GM18526 (cell line): ENCODE measurements around the gene RPL22L1.

Experiments
- POLR2A ChIP-seq: IDR thresholded peaks from 3 replicates; pipeline ENCODE4 v1.6.1; 2011; ENCODE audit not compliant: insufficient read length; ENCODE audit errors: extremely low read depth

RPL22L1 gene

DNA sequence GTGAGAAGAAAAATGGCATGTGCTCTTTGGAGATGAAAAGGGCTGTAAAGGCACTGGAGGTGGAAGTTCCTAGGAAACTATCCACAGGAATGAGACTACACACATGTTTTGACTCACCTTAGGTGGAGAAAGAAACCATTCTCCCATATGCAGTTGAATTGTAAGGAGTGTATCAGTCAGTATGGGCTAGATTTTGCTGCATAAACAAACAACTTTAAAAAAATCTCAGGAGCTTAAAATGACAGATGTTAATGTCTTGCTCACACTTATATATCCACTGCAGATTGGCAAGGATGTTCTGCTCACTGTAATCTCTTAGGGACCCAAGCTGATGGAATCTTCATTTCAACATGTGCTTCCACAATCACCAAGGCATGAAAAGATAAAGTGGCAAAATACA lies 25.6 kb downstream of the RPL22L1 start:
- TF ChIP-seq POLR2A: no peak

DNA sequence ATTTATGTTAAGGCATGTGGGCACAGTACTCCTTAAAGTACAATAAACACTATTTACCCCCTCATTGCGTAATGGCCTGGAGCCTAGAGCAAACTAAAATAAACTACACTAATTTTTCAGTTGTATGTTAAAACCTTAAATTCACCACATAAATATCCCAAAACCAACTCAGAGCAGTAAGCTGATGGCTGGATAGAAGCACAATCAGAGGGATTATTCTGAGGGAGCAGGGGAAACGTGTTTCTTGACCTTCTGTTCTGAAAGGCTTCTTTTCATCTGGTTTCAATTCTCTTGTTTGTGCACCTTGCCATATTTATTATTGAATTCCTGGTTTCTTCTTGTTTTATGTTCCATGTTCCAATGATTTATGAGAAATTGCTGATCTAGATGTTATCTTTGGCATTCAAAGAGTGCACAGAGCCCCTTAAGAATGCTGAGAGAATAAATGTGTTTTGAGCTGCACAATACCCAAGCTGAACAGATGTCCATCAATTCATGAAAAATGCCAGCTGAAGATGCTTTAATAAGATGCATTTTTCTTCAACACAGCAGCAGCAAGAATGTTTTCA lies 29.6 kb downstream of the RPL22L1 start:
- TF ChIP-seq POLR2A: no peak

DNA sequence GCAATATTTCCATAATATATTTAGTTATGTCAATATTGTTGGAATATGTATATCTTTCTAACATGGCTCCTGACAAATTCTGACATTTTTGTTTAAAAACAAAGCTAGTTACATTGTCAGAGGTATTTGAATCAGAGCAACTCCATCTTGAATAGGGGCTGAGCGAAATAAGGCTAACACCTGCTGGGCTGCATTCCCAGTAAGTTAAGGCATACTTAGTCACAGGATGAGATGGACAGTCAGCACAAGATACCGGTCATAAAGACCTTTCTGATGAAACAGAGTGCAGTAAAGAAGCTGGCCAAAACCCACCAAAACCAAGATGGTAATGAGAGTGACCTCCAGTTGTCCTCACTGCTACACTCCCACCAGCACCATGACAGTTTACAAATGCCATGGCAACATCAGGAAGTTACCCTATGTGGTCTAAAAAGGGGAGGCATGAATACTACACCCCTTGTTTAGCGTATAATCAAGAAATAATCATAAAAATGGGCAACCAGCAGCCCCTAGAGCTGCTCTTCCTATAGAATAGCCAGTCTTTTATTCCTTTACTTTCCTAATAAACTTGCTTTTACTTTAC lies 30.4 kb downstream of the RPL22L1 start:
- no peak for TF ChIP-seq POLR2A

DNA sequence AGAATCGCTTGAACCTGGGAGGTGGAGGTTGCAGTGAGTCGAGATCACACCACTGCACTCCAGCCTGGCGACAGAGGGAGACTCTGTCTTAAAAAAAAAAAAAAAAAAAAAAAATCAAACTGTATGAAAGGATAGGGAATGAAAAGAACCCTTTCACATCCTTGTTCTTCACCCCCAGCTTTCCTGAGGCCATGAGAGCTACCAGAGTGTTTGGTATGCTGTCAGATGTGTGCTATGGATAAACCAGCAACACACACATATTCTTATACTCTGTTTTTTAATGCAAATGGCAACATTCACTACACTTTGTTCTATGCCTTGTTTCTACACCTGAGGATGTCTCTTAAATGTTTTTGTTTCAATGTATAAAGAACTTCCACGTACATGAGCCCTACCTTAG lies 33.5 kb downstream of the RPL22L1 start:
- no peak for TF ChIP-seq POLR2A

DNA sequence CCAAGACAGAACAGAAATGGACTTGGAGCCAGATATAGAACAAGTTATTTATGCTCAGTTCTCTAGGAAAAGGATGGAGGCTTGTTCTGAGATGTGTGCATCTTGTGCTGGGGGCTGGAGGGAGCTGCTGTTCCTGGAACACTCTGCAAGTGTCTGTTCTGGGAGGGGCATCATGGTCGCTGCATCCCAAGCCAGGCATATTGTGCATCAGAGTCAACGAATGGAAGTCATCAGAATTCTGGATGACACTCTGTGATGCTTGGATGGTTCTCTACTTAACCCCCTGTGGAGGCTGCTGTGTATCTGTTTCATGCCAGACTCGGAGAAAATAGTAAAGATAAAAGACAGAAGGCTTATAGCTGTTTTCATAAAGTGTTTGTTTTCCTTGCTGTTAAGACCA lies 34.7 kb downstream of the RPL22L1 start:
- no peak for TF ChIP-seq POLR2A

DNA sequence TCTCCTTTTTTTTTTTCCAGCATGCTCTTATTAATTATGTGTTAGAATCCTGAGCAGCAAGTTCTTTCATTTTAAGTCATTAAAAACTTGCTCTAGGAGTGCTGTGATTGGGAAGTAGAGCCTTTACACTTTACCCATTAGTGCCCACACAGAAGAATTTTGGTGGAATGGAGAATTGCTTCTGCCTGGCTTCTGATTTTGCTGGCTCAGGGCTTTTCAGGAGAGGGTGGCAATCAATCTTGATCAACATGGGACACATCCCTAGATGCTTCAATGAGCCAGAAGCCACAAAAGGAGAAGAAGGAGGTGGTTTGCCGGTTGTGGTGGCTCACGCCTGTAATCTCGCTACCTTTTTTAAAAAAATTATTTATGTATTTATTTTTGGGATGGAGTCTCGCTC lies 39.4 kb downstream of the RPL22L1 start:
- TF ChIP-seq POLR2A: no peak

DNA sequence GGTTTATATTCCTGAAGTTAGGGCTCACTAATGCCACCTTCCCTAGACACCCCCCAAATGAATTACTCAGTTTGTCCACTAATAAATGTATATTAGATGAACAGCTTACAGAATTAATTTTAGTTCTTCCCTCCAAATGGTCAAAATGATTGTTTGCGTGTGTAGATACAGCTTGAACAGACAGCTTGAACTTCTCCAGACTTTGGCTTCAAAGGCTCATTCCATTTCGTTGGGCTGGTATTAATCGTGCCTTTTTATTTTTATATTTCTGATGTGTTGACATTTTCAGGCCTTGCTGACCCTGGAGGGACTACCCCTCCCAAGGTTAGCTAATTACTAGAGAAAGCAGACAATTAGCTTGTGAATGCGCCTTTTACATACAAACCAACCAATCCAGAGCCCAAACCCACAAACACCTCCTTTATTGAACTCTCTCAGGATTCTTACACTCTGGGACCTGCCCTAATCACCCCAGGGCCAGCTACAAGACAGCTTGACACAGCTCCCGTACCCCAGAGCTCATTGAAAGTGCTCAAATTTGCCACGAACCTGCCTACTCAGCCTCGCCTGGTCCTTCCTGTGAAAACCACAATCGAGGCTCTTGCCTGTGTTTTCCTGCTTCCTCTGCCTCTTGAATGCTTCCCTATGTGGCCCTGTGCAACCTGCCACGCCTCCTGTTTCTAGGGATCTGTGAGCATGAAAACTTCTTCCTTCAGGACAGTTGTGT lies 40.3 kb downstream of the RPL22L1 start:
- no peak for TF ChIP-seq POLR2A

DNA sequence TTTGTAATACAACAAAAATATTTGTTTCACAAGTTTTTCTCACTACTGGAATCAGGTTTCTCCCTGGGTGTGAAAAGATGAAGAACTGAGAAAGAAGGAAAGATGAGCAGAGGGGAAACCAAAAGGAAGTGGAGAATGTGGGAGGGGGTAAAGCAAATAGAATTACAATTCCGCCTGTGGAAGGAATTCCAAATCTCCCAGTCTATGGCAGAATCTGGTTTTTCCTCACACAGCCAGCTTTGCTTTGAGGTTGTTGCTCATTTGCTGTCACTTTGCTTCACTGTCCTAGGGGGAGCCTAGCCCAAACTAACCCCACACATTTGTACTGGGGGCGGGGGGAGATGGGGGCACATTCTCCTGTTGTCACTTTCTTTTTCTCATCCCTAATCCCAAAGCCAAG lies 43.9 kb downstream of the RPL22L1 start:
- TF ChIP-seq POLR2A: no peak

DNA sequence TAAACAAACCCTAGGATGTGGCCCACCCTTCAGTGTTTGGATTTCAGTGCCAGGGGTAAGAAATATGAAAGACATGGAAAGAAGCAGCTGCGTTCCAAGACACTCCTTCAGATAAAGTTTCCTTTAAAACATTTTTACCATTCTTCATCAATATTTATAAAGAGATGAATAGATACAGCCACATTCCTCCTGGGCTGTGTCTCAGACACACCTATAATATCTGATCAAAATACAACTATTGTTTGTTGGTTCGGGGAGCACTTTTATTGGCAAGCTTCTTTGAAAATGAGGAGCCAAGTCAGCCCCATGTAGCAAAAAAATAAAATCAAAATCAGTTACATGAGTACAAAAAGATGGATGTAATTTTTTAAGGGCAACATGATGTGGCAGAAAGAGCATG lies 53.2 kb downstream of the RPL22L1 start:
- no peak for TF ChIP-seq POLR2A

DNA sequence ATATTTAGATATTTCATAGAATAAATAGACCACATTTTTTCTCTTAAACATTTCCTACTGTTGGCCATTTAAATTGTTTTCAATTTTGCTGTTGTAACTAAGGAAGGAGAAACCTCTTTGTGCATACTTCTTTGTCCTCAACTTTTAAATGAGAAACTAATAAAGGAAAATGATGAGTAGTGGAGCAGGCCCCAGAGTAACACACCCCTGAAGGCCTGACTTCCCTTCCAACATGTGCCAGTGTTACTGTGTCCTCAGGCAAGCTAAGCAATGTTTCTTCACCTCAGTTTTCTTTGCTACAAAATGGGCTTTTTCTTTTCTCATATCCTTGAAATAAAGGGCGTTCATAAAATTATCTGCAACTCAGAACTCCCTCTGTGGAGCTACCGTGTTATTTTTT lies 53.7 kb downstream of the RPL22L1 start:
- no peak for TF ChIP-seq POLR2A

DNA sequence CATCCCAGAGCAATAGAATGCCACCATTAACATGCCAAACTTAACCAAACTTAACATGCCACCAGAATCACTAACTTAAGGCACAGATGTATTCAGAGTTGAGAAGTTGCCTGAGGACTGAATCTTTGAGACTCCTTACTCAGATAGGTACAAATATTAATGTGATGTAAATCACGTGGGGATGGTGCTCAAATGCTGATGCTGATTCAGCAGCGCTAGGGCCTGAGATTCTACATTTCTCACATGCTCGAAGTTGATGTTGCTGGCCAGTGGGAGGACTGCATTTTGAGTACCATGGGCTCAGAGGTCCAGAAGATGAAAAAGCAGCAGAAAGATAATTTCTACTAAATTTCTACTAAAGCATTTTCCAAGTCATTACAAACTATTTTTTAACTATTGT lies 54.1 kb downstream of the RPL22L1 start:
- no peak for TF ChIP-seq POLR2A

DNA sequence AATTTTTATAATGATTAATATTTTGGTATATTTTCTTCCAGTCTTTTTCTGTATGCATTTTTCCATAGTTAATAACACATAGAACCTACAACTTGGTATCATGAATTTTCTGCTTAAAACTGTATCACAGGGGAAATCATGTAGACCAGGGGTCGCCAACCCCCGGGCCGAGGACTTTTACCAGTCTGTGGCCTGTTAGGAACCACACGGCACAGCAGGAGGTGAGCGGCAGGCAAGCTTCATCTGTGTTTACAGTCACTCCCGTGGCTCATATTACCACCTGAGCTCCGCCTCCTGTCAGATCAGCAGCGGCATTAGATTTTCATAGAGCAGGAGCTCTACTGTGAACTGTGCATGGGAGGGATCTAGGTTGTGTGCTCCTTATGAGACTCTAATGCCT lies 54.7 kb downstream of the RPL22L1 start:
- TF ChIP-seq POLR2A: no peak
